ENCODE measurements around the gene DPH1.
"Not testable (repeated sequence)": the region's sequence is repeated elsewhere in the genome, so short reads cannot be mapped to it uniquely, and the experiment has no call there.

DNA sequence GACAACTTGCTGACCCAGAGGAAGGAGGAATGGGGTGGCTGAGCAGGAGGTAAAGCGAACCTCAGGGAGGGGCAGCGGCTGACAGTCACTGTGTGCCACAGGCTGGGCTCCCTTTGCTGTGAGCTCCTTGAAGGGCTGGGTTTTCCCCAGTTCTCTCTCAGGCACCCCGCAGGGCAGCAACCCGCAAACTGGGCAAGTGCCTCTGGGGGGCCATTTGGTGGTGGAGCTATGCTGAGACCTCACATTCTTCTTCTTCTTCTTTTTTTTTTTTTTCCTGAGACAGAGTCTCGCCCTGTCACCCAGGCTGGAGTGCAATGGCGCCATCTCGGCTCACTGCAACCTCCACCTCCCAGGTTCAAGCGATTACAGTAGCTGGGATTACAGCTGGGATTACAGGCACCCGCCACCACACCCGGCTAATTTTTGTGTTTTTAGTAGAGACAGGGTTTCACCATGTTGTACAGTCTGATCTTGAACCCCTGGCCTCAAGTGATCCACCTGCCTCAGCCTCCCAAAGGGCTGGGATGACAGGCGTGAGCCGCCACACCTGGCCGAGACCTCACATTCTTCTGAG, 47.1 kb upstream of the DPH1 start:
- TF ChIP-seq SUZ12 (IDR thresholded peaks at IDR 0.05; ENCODE audit: extremely low read depth, insufficient read depth, insufficient read length); YY1 (IDR thresholded peaks at IDR 0.05; ENCODE audit: insufficient read depth, insufficient read length): not testable (repeated sequence)
